Measurements from ENCODE around the gene EHBP1L1.
A peak's percentile ranks its signal among the peaks of the same experiment; 100 is the strongest.
"Not testable (repeated sequence)": the region's sequence is repeated elsewhere in the genome, so short reads cannot be mapped to it uniquely, and the experiment has no call there.

Gene EHBP1L1

DNA sequence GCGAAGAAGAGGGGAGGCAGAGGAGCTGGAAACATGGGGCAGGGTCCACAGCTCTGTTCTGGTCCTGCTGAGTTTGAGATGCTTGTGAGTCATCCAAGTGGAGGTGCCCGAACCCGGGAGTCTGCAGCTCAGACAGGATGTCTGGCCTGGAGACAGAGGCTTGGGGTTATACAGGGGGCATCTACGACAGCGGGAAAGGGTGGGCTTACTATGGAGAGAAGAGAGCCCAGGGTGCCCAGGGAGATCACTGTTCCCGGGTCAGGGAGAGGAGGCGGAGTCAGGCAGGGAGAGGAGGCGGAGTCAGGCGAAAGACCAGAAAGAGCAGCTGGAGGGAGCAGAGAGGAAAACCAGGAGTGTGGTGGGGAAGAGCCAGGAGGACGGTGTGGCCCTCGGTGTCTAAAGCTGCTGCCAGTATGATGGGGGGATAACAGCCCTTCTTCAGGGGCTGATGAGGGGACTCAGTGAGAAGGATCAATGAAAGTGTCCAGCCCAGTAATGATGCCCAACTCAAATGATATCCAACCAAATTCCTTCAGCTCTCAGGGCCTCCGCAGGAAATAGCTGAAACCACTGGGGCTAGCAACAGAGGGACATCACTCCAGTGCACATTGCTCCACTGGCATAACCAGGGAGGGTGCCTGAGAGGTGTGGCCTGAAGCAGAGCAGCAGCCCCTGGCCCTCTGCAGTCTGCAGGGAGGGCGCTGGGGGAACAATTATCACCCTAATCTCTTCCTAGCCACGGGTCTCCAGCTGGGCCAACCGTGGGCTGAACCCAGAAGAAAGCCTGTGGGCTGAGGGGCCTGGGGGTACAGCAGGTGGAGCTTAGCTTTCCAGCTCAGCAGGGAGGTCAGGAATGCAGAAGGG is 15.1 kb upstream of the EHBP1L1 start:
- no peak for DNase-seq (ENCODE audit: low read depth in 1 of 2, low spot score in 1 of 2)

DNA sequence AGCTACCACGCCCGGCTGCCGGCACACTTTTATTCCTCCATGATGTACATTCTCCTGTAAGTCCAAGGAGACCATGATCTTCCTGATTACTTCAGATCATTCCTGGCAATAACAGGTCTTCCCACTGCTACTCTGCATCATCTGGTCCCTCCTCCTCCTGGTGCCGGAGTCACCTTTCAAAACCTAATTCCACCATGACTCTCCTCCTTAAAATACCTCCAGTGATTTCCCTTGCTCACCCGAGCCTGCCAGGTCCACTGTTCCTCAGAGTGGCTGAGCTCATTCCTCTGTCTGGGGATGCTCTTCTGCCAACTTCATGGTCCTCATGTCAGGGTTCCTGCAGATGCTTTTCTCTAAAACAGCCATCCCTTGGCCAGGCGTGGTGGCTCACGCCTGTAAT is 13.8 kb upstream of the EHBP1L1 start:
- no peak for DNase-seq (ENCODE audit: low read depth in 1 of 2, low spot score in 1 of 2)

DNA sequence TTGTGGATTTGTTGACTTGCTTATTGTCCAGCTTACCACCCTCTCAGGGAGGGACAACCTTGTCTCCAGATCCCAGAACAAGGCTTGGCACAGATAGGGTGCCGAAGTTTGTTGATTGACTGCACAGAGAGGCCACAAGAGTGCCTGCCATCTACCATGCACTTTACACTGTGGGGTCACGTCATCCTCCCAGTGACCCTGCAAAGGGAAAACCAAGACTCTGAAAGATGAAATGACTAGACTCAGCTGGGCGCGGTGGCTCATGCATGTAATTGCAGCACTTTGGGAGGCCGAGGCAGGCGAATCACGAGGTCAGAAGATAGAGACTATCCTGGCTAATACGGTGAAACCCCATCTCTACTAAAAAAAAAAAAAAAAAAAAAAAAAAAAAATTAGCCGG is 13.1 kb upstream of the EHBP1L1 start:
- DNase-seq (ENCODE audit: low read depth in 1 of 2, low spot score in 1 of 2) = no peak

DNA sequence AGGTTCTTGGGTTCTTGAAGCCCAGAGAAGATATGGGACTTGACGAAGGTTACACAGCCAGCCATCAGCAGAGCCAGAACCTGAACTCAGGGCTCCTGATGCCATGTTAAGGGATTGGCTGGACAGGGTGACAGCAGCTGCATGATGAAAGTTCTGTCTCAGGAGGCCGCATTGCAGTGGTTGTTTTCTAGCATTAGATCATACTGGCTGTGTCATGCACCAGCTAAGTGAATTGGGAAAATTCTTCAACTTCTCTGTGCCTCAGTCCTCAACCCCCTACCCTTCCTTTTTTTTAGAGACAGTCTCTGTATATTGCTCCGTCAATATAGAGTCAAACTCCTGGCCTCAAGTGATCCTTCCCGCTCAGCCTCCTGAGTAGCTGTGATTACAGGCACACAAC is 12.3 kb upstream of the EHBP1L1 start:
- DNase-seq (ENCODE audit: low read depth in 1 of 2, low spot score in 1 of 2) = no peak

DNA sequence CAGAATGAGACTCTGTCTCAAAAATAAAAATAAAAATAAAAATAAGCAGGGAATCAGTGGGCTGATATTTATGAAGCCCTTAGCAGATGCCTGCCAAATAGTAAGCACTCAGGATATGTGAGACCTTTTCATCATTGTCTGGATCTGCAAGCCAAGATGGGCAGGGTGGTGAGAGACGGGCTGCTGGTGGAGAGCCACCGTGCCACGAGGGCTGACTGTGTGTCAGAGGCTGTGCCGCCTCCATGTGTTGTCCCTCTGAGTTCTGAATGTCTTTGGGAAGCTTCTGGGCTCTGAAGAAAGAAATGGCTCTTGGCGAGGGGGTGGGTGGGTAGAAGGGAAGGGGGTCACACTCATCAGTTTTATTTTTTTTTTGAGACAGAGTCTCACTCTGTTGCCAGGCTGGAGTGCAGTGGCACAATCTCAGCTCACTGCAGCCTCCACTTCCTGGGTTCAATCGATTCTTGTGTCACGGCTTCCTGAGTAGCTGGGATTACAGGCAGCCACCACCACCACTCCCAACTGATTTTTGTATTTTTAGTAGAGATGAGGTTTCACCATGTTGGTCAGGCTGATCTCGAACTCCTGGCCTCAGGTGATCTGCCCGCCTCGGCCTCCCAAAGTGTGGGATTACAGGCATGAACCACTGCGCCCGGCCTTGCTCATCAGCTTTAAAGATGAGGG is 10.8 kb upstream of the EHBP1L1 start:
- DNase-seq (ENCODE audit: low read depth in 1 of 2, low spot score in 1 of 2) = not testable (repeated sequence)

DNA sequence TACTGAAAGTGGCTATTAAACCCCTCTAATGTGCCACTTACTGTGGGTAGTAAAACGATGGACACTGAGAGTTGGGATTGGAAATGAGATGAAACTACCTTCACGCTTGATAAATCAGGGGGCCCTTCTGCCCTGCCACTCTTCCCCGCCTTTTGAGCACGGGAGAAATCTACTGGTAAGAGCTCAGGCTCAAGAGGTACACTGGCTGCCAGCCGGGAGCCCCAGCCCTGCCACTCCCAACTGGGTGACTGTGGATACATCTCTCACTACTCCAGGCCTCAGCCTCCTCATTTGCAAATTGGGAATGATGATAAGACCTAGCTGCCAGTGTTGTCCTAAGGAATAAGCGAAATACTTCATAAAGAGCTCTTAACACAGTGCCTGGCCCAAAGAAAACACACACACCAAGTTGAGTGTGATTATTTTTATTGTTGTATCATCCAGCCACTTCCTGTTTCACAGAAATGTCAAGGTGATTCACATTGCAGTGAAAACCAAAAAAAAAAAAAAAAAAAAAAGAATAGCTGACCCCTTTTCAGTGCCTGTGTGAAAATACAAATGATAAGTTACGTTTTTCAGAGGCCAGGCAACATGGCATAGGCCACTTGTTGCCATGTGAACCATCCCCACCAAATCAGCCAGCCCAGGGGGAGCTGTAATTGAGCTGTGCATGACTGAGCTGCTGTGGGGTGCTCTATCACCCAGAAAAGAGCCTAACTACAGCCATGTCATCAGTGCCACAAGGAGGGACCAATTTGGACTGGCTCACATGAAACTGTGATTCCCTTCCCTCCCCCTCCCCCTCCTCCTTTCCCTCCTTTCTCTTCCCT is 10.0 kb upstream of the EHBP1L1 start:
- DNase-seq (ENCODE audit: low read depth in 1 of 2, low spot score in 1 of 2) = no peak

DNA sequence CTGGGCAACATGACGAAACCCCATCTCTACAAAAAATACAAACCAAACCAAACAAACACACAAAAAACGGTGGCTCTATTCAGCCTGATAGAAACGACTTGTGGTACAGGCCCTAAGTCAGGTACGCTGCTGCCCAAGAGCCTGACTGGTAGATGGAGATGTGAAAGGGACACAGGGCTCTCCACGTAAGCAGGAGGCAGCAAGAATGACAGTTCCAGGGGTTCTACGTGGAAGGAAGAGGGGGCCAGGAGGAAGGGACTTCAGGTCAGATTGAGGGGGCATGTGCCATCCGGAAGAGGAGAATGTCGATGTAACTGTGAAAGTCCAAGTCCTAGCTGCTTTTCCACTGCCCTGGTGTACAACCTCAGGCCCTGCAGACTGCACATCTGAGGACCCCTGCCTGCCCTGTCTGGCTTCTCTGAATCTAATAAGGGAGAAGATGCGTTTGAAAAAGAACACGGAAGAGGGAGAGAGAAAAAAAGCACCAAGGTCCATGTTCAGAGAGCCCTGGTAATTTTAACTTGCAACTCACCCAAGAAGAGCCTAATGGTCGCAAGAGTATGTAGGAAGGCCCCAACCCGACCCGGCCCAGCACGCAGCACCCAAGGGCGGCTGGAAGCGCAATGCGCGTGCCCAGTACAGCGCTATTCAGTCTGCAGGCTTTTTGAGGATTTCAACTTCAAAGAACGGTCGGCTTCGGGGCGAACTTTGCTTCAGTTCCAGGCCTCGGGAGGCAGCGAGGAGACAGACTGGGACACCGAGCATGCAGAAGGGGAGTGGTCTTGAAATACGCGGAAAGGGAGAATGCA is 6.5 kb upstream of the EHBP1L1 start:
- no peak for DNase-seq (ENCODE audit: low read depth in 1 of 2, low spot score in 1 of 2)

DNA sequence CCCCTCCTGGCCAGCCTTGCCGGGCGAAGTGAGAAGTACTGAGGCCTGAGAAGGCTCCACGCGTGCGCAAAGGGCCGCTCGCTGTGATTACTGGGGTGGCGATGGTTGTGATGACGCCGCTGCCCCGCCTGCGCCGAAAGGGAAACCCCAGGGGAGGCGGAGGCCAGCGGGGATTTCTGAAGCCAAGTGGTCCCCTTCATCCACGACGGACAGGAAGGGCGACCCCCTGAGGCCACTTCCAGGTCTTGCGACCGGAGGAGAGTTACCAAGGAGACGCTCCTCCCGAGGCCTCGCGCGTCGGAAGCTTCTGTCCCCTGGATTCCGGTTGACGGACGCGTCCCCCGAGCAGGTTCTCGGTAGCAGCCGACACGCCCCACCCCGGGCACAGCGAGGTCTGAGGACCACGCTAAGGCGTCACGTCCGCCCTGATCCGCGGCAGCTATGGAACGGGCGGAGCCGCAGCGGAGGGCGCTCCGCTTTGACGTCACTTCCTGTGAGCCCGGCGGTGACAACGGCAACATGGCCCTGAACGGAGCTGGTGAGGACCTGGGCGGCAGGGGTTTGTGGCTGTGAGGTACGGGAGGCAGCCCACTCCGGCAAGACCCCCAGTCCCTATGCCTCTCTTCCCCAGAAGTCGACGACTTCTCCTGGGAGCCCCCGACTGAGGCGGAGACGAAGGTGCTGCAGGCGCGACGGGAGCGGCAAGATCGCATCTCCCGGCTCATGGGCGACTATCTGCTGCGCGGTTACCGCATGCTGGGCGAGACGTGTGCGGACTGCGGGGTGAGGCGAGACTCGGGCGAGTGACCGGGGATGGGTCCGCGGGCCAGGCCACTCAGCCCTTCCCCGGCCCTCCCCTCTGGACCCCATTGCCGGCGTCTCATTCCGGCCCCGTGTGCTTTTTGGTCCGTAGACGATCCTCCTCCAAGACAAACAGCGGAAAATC is 5.6 kb upstream of the EHBP1L1 start, which contains the start of gene ZNRD2:
Gene ZNRD2 (plus strand): TSS at position 505 of the 946 bp plus-strand sequence. CDS start 15 bp downstream, at position 520.
- peak; percentile 95 to 96 for DNase-seq (ENCODE audit: low read depth in 1 of 2, low spot score in 1 of 2)

DNA sequence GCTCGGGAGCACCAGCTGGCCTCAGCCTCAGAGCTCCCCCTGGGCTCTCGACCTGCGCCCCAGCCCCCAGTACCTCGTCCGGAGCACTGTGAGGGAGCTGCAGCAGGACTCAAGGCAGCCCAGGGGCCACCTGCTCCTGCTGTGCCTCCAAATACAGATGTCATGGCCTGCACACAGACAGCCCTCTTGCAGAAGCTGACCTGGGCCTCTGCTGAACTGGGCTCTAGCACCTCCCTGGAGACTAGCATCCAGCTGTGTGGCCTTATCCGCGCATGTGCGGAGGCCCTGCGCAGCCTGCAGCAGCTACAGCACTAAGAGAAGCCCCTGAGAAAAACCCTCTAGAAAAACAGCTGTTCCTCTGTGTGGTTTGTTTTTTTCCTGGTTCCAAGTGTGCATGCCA is 4.4 kb upstream of the EHBP1L1 start:
- no peak for DNase-seq (ENCODE audit: low read depth in 1 of 2, low spot score in 1 of 2)

DNA sequence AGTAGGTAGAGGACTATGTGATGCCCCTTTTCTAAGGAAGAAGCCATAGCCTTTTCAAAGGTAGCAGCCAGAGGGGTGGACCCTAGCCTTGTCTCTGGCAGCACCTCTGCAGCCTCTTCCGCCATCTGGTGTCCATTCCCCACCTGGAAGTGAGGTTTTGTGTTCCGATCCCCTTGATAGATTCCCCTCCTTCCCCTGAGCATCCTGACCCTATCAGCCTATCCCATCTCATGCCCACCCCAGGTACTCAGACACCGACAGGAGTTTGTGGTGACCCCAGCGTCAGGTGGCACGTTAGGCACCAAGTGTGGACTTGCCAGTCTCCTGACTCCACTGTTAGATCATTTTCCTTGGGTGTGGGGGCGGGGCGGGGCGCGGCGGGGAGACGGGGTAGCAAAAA is 3.9 kb upstream of the EHBP1L1 start:
- DNase-seq (ENCODE audit: low read depth in 1 of 2, low spot score in 1 of 2) = no peak

DNA sequence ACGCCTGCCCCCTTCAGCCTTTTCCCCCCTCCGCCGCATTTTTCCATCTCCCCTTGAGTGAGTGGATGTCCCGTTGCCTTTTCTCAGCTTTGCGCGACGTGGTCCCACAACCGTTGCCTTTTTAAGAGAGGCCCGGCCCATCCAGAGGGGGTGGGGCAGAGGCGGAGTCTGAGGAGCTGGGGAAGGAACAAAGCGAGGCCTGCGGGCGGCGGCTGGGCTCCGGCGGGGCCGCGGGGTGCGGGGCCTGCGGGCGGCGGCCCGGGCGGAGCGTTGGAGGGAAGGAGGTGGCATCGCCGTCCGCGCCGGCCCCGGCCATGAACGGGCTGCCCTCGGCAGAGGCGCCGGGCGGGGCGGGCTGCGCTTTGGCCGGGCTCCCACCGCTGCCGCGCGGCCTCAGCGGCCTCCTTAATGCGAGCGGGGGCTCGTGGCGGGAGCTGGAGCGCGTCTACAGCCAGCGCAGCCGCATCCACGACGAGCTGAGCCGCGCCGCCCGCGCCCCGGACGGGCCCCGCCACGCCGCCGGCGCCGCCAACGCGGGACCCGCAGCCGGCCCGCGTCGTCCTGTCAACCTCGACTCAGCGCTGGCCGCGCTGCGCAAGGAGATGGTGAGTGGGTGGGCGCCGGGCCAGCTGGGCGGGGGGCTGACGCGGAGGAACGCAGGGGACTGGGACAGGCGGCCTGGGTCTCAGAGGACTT is 3.3 kb upstream of the EHBP1L1 start, which contains the start of gene FAM89B:
Gene FAM89B (plus strand): TSS at position 183 of the 696 bp plus-strand sequence. CDS start 132 bp downstream, at position 315.
- peak; percentile 80 to 82 for DNase-seq (ENCODE audit: low read depth in 1 of 2, low spot score in 1 of 2)

DNA sequence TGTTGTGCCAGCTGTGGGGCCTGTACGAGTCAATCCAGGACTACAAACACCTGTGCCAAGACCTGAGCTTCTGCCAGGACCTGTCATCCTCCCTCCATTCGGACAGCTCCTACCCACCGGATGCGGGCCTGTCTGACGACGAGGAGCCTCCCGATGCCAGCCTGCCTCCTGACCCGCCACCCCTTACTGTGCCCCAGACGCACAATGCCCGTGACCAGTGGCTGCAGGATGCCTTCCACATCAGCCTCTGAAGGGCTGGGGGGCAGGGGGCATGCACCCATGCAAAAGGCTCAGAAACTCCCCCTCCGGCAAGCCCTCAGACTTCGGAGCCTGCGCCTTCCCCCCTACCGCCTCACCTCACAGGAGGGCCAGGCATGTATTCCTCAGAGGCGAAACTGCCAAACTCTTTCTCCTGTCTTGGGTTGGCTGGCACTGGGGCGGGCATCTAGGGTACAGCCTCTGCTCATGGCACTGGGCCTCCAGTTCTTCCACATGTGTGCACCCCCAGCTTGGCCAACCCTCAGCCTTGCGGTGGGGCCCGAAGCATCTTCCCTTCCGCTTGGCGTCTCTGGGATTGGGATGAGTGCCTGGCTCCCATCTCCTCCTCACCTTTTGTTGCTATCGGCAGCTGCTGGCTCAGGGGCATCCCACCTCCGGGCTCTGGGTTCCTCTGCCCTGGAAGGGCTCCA is 2.3 kb upstream of the EHBP1L1 start:
- DNase-seq (ENCODE audit: low read depth in 1 of 2, low spot score in 1 of 2) = no peak

DNA sequence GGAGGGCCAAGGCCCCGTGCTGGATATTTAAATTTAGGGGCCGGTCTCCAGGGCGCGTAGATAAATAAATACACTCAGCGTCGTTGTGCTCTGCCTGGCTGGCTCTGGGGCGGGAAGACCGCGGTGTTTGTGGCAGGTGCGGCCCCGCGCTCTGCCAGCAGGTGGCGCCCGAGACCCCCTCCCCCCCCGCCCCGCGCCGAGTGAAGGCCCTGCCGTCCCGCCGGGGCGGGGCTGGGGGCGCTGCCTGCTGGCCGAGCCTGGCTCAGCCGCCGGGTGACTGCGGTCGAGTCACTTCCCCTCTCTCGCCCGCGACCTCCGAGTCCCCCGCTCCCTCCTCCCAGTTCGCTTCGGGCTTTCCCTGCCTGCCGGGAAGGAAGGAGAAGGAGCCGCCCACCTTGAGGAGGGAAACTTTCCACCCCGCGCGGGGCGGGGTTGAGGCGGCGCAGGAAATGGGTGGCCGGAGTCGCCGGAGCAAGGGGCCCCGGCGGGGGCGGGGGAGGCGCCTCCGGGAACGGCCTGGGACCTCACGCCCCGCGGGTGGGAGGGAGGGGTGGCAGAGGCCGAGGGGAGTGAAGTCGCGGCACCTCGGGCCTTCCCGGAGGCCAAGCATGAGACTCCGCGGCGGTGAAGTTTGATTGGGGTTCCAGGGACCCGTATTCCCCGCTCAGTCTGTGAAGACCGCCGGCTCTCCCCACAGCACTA is 1.6 kb upstream of the EHBP1L1 start:
- peak; percentile 77 to 80 for DNase-seq (ENCODE audit: low read depth in 1 of 2, low spot score in 1 of 2)

DNA sequence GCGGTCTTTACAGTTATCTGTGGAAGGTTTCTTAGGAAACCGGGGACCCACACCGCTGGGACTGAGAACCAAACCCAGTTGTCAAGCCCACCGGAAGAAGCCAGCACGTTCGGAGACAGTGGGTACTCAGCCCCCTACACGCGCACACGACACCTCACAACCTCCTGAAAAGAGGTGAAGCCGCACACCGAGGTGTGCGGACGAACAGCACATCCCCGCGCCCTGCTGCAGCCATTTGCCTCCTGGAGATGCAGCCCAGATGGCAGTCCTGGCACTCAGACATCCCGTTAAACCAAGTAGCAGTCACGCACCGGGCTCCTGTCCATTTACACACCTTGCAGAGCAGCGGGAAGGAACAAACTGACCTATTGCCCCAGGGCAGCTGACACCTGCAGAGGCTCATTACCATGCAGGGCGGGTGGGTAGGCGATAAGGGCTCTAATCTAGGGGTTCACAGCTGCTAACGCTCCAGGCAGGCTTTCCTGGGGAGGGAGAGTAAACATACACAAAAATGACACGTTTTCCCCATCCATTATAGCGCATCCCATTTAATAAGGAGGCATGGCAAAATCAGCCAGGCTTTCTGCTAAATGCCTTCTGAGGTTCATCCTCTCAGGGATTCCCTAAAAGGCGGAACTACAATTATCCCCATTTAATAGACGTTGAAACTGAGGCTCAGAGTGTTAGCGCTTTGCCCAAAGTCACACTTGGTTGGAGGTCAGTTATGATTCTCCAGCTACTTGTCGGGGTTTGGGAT is 864 bp upstream of the EHBP1L1 start:
- no peak for DNase-seq (ENCODE audit: low read depth in 1 of 2, low spot score in 1 of 2)

DNA sequence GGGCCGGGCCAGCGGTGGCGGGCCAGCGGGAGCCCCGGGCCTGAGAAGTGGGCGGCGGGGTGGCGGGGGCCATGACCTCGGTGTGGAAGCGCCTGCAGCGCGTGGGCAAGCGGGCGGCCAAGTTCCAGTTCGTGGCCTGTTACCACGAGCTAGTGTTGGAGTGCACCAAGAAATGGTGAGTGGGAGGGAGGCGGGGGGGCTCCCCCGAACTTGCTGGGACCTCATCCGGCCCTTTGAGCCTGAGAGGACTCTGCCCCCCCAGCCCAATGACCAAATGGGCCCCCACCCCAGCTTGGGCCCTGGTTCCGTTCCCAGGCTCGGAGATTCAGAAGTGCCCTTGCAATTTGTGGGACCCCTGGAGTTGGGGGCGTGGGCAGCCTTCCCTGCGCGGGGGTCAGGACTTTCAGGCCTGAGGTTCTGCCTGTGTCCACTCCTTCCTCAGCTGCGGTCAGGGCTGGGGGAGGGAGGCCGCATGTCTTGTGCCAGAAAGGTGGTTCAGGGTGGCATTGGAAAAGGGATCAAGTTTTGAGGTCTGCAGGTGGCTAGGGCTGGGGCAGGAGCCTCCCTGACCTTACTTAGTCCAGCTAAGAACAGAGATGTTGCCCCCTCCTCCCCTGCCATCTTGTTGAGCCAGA is 496 bp downstream of the EHBP1L1 start:
- no peak for DNase-seq (ENCODE audit: low read depth in 1 of 2, low spot score in 1 of 2)
